ENCODE results near the gene SLC12A5.
A peak's percentile ranks its signal among the peaks of the same experiment; 100 is the strongest.

SLC12A5 gene

DNA sequence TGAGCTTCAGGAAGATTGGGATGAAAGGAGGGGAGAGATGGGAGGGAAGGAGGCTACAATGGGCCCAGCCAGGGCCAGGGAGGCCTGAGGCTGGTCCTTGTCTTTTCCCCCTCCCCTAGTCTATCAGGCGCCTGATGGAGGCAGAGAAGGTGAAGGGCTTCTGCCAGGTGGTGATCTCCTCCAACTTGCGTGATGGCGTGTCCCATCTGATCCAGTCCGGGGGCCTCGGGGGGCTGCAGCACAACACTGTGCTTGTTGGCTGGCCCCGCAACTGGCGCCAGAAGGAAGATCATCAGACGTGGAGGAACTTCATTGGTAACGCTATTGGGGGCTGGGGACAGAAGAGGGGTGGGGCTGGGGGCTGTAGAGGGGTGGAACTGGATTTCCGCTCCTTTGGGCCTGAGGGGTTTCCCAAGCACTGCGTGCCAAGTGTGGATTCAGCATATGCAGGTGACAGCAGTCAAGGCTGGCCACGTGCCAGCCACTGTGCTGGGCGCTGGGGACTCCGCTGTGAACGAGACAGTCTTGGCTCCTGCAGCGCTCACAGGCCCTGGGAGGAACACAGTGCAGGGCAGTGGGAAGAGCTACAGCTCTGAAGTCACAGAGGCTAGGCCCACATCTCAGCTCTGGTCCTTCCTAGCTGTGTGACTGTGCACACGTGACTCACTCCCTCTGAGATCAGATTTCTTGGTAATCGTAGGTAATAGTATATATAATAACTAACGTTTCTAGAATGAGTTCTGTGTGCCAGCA is 22.7 kb downstream of the SLC12A5 start:
- peak; percentile 38 for DNase-seq (ENCODE audit: low spot score)
- Histone ChIP-seq H3K27ac (no peak overlapping the region), H3K4me3 (no peak overlapping the region)
- TF ChIP-seq, protein P1, sequence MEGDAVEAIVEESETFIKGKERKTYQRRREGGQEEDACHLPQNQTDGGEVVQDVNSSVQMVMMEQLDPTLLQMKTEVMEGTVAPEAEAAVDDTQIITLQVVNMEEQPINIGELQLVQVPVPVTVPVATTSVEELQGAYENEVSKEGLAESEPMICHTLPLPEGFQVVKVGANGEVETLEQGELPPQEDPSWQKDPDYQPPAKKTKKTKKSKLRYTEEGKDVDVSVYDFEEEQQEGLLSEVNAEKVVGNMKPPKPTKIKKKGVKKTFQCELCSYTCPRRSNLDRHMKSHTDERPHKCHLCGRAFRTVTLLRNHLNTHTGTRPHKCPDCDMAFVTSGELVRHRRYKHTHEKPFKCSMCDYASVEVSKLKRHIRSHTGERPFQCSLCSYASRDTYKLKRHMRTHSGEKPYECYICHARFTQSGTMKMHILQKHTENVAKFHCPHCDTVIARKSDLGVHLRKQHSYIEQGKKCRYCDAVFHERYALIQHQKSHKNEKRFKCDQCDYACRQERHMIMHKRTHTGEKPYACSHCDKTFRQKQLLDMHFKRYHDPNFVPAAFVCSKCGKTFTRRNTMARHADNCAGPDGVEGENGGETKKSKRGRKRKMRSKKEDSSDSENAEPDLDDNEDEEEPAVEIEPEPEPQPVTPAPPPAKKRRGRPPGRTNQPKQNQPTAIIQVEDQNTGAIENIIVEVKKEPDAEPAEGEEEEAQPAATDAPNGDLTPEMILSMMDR (IDR thresholded peaks at IDR 0.05), result no peak

DNA sequence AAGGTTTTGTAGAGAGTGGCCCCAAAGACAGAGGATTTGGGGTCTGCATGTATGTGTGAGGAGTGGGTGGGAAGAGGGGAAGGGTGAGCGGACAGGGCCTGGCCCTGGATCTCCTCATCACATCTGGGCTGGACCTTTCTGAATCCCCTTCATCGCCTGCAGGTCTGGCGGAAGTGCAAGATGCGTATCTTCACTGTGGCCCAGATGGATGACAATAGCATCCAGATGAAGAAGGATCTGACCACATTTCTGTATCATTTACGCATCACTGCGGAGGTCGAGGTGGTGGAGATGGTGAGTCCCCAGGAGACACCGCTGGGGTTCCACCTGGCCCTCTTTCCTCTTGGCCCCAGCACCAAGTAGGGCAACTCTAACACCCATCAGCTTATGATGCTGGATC is 24.4 kb downstream of the SLC12A5 start:
- DNase-seq (ENCODE audit: low spot score), result peak; percentile 8
- H3K4me3 ChIP-seq, result no peak overlapping the region
- TF ChIP-seq, protein P1 (IDR thresholded peaks at IDR 0.05), result no peak
- no peak overlapping the region for H3K27ac ChIP-seq

DNA sequence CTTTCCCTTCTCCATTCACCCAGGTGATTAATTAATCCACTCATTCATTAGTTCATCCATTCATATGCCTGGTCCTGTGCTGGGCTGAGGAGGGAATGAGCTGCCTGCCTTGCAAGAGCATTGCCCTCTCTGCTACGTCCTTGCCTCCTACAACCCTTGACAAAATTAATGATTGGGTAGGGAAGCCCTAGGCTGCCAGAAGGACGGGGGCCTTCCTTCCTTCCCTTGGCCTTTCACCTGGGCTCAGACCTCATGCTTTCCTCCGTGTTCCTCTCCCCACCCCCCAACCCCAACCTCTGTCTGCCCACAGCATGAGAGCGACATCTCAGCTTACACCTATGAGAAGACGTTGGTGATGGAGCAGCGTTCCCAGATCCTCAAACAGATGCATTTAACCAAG is 25.6 kb downstream of the SLC12A5 start:
- H3K27ac ChIP-seq, result no peak overlapping the region
- TF ChIP-seq, protein P1 (IDR thresholded peaks at IDR 0.05), result no peak
- no peak overlapping the region for H3K4me3 ChIP-seq
- DNase-seq (ENCODE audit: low spot score), result peak; percentile 63

DNA sequence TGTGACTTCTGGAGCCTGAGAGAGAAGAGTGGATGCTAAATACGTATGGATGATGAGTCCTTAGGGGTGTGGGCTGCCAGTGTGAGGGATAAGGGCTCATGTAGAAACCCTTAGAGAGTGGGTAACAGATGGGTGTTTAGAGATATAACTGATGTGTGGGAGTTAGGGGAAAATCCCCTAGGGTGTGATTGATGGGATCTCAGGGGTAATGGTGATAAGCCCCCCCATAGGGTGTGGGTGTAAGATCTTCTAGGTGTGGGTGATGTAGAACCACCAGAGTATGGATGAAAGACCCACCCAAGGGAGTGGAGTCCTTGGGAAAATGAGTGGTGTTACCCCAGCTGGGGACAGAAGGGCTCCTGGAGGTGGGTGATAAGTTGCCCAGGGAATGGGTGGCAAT is 26.3 kb downstream of the SLC12A5 start:
- Histone ChIP-seq H3K4me3 (no peak overlapping the region), H3K27ac (no peak overlapping the region)
- DNase-seq (ENCODE audit: low spot score), result peak; percentile 5
- TF ChIP-seq, protein P1 (IDR thresholded peaks at IDR 0.05), result no peak

DNA sequence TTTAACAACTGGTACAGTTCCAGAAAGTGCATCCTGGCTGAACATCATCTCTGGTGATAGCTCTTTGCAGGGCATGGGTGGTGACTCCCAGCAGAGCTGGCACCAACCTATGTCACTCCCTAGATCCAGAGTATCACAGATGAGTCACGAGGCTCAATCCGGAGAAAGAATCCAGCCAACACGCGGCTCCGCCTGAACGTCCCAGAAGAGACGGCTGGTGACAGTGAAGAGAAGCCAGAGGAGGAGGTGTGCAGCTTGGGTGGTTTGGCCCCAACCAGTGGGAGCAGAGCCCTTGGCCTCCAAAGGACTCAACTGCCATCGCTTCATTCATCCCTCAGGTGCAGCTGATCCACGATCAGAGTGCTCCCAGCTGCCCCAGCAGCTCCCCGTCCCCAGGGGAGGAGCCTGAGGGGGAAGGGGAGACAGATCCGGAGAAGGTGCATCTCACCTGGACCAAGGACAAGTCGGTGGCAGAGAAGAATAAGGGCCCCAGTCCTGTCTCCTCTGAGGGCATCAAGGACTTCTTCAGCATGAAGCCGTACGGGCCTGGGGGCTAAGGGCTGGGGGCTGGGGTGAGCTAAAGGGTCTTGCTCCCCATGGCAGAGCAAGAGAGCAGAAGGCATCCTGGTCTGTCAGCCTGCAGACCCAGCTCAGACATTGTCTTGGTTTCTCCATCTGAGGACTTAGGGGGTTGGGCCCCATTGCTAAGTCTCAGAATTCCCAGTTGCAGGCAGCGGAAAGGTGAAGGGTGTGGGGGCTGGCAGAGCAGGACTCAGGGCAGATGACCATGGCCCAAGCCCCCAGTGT is 27.2 kb downstream of the SLC12A5 start:
- no peak overlapping the region for H3K27ac ChIP-seq
- TF ChIP-seq, protein P1 (IDR thresholded peaks at IDR 0.05), result no peak
- peak; percentile 43 for DNase-seq (ENCODE audit: low spot score)
- H3K4me3 ChIP-seq, result no peak overlapping the region

DNA sequence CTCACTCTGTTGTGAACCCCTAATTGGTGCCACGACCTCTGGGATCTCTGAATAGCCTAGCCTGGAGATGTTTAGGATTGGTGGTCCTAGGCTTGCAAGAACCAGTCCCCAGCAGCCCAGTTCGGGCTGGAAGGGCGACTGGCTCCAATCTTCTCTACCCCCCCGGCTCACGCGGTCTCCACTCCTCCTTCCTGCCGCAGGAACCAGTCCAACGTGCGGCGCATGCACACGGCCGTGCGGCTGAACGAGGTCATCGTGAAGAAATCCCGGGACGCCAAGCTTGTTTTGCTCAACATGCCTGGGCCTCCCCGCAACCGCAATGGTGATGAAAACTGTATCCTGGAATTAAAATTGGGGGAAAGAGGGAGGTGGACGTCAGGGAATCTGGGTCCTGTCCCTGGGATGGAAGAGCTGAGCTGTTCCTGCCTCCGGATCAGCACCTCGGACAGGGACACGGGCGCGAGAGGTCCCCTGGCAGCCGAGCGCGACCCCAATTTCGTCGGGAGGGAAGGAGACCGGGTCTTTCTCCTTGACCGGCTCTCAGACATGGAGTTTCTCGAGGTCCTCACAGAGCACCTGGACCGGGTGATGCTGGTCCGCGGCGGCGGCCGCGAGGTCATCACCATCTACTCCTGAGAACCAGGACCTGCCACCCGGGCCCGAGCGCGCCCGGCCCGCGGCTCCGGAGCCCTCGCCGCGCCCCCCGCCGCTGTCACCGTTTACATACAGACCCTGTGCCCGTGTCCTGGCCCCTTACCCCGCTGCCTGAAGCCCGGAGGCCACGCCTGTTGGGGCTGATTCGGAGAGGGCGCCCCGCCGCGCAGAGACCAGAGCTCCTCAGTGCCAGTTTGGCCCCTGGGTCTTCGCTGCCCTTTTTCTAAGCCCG is 28.2 kb downstream of the SLC12A5 start:
- Histone ChIP-seq H3K4me3 (peak overlapping the region; percentile 52), H3K27ac (no peak overlapping the region)
- peak; percentile 68 for DNase-seq (ENCODE audit: low spot score)
- TF ChIP-seq, protein P1 (IDR thresholded peaks at IDR 0.05), result no peak

Data from coronary artery (tissue), 2 donors.